Measurements from ENCODE around the gene CRMP1.

CRMP1 gene

DNA sequence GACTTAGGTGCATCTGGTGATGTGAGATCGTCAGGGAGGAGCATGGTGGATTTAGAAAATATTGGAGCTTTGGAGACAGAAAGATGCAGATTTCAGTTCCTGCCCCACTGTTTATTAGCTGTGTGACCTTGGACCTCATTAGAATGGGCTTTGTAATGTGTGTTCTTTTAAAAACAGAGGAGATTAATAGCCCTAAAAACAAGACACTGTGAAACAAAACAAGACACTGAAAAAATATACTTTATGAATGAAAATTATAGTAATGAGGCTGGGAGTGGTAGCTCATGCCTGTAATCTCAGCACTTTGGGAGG lies 102.4 kb downstream of the CRMP1 start:
- DNase-seq: no peak

DNA sequence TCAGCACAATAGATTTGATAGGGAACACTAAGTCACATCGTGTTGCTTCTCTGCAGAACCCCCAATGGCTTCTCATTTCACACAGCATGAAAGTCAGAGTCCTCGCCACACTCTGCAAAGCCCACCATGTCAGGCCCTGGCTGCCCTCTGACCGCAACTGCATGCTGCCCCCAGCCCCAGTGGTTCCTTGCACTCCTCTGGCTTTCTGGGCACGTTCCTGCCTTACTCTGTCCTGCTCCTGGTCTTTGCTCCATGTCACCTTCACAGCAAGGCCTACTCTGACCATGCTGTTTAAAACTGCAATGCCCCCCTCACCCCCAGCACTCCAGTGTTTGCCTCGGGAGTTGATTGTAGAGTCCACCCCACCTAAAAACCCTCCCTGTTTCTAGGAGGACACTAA lies 103.7 kb downstream of the CRMP1 start:
- no peak for DNase-seq

DNA sequence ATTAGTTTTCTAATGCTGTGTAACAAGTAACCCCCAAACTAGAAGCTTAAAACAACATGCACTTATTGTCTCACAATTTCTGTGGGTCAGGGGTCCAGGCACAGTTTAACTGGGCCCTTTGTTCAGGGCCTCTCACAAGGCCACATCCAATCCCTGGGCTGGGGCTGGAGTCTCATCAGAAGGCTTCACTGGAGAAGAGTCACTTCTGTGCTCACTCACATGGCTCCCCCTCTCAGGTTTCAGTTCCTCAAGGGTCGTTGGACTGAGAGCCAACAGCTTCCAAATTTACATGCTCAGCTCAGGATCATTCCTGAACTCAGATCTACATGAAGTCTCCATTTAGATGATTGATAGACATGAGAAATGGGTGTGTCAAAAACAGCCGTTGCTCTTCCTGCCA lies 104.7 kb downstream of the CRMP1 start:
- no peak for DNase-seq

DNA sequence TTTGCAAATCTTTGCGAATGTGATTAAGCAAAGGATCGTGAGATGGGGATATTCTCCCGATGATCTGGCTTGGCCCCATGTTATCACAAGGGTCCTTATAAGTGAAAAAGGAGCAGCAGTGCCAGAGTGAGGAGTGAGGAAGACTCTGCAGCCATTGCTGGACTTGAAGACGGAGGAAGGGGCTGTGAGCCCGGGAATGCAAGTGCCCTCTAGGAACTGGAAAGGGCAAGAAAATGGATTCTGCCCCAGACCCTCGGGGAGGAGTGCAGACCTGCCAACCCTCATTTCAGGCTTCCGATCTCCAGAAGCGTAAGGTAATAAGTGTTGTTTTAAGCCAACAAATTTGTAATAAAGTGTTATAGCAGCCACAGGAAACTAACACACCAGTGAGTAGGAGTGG lies 105.6 kb downstream of the CRMP1 start:
- no peak for DNase-seq

DNA sequence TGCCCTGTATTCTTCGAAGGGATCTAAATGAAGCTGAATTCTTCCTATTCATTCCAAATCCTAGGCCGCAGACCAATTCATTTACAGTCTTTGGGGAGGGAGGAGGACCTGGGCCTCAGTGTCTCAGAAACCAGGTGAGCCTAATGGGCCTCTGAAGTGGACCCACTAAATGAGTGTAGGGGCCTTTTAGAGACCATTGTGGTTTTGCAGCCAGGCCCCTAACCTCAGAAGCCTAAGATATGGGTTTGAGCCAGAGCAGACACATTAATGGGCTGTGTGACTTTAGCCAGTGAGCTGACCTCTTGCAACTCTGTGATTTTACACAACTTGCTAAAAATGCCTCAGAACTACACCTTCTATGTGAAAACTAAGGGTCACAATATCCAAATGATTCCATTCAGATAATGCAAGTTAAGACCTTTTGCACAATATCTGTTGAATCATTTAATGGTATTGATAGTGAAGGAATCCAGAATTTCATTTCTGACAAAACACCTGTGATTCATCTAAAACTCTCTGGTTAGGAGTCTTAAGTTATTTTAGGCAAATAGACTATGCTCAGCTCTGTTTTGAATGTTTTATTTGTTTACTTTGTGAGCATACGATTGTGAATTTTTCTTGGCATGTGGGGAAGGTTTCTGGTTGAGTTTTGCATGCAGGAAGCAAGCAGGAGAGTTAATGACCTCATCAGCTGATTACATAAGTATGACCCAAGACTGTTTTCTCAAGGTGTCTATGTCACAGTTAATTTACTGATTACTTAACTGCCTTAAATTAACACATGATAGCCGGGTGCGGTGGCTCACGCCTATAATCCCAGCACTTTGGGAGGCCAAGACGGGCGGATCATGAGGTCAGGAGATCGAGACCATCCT lies 106.8 kb downstream of the CRMP1 start:
- DNase-seq: no peak

DNA sequence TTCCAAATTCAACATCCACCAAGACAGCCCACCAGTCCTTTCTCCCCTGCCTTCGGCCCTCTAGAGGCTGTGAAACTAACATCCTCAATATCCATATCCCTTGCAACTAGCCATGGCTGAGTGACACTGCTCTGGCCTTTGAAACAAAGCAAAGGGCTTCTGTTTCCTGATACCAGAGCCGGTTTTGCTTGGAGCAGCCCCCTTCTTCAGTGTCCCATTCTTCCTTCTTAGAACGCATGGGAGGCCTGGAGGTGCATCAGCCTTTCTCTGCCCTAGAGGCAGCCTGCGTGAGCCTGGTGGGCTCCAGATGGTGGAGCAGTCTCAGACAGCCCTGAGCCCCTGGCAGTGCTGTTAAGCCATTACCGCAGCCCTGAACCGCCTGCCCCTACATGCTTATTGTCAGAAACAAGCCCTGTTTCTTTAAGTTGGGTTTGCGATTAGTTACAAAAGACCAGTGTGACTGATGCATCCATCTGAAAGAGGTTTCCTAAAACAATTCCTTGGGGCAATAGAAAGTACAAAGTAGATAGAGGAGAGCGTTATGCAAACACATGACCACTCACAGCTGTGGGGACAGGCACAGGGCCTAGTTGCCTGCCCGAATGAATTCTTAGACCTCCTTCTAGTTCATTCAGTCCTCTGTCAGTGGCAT lies 107.8 kb downstream of the CRMP1 start:
- no peak for DNase-seq

DNA sequence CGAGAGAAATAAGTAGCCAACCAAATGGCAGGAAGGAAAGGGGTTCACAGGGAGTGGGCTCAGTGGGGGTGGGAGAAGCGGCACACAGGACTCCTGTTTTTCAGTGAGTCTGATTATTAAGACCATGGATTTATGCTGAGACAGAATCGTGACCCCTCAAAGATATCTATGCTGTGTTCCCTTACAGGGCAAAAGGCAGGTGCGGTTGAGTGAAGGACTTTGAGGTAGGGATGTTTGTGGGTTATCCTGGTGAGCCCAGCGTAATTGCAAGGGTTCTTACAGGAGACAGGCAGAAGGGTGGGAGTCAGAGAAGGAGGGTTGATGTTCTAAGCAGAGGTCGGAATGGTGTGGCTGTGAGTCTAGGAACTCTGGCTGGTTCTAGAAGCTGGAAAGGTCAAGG lies 108.9 kb downstream of the CRMP1 start:
- no peak for DNase-seq

DNA sequence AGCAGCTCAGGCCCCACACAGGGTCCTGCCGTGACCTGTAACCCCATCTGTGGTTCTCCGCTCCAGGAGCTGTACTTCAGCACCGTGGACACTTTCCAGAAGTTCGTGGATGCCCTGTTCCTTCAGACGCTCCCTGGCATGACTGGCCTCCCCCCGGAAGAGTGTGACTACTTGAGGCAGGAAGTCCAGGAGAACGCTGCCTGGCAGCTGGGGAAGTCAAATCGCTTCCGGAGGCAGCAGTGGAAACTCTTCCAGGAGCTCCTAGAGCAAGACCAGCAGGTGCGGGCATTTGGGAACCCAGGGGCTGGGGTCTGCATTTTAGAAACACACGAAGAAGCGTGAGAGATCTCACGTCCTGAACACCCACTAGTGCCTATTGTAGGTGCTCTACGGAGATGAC lies 109.4 kb downstream of the CRMP1 start:
- DNase-seq: no peak

DNA sequence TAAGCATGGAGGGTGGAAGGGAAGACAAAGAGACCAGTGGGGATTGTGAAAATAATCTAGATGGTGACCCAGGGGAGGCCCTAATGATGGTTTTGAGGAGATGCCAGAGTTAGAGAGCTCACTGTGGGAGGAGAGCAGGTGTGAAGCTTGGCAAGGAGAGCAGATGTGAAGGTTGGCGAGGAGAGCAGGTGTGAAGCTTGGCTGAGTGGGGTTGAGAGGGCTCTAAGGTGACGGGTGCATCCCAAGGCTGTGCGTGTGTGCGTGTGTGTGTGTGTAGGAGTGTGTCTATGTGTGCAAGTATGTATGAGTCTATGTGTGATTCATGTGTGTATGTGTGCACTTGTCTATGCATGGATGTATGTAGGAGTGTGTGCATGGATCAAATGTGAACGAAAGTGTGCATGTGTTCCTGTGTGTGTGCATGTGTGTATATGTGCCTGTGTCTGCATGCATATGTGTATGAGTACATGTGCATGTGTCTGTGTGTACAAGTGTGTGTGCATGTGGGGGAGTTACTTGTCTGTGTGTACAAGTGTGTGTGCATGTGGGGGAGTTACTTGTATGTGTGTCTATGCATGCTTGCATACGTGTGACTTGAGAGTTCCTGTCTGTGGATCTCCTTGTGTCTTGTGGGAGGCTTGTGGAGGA lies 109.9 kb downstream of the CRMP1 start:
- peak; percentile 57 for DNase-seq

DNA sequence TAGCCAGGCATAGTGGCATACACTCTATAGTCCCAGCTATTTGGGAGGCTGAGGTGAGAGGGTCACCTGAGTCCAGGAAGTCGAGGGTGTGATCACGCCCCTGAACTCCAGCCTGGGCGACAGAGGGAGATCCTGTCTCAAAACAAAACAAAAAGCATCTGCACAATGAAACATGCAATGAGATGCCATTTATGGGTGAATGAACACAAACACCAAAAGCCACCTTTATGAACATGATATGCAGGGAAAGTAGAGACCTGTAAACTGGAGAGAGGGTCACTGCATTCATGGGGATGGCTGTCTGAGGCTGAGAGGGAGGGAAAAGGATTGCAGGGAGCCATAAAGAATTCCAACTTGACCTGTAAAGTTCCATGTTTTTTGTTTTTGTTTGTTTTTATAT lies 111.2 kb downstream of the CRMP1 start:
- no peak for DNase-seq

DNA sequence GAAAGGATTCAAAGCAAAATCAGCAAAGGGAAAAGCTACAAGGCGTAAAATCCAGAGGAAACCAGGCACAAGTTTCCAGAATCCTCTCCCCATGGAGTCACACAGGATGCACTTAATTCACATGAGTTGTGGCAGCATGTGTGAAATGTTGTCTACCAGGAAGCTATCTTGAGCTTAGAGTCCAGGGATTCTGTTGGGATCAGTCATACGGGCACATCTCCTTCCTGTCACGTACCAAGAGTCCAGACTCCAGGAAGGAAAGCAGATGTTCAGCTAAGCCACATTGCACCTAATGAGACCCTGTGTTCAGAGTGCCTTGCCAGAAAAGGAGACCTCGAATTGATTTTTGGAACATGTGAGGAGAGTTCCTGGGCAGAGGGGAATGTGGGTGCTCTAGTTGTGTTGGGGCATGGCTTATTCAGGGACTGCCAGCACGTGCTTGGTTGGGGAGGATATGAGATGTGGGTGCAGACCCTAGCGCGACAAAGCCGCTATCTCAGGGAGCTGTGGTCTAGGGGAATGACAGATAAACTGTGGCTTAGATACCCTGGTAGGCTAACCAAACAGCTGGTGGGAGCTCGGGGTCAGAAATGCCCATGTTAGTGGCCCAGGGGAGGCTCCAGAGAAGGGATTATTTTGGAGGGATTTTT lies 111.9 kb downstream of the CRMP1 start:
- no peak for DNase-seq

DNA sequence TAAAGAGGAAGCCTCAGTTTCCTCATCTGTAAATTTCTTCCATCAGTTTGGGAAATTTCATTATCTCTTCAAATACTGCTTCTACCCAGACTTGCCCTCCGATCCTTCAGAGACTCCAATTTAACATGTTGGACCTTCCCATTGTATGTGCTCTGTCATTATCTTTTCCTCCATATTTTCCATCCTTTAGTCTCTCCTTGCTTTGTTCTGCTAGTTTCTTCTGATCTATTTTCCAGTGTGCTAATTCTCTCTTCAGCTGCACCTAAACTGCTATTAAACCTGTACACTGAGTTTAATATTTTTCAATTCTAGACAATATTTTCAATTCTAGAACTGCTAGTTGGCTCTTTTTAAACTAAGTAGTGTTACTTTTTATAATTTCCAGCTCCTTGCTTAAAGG lies 116.4 kb downstream of the CRMP1 start:
- DNase-seq: no peak

DNA sequence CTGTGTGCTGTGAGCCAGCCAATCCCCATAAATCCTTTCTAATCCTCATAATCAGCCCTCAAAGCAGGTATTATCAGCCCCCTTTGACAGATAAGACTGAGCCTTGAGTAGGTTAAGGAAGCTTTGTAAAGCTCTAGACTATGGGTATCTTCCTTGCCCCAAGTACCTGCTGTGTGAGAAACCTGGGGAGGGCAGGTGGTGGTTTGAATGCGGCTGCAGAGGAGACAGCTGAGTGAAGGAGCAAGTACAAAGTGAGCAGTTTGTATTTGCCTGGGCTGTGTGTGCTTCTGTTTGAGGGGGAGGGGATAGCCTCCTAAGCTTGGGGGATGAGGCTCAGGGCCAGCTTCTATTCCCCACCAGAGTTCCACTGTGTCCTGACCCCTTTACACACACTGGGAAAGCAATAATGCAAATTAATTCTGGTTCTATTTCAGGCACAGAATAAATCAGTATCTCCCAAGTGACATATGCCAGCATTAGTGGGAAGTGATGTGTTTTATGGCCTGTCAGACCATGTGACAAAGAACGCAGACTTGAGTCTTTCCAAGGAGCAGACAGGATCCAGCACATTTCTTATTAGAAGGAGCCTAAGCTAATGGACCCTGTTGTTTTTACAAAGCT lies 118.4 kb downstream of the CRMP1 start:
- DNase-seq: no peak

DNA sequence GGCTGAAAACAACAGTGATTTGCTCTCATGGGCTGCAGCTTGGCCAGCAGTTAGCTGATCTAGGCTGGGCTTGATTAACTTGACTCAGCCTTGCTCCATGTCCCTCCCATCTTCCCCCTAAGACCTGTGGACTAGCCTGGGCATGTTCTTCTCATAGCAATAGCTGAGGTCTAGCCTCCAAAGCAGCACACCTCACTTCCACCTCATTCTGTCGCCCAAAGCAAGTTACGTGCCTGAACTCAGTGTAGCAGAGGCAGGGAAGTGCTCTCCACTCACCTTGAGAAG lies 119.7 kb downstream of the CRMP1 start:
- no peak for DNase-seq

DNA sequence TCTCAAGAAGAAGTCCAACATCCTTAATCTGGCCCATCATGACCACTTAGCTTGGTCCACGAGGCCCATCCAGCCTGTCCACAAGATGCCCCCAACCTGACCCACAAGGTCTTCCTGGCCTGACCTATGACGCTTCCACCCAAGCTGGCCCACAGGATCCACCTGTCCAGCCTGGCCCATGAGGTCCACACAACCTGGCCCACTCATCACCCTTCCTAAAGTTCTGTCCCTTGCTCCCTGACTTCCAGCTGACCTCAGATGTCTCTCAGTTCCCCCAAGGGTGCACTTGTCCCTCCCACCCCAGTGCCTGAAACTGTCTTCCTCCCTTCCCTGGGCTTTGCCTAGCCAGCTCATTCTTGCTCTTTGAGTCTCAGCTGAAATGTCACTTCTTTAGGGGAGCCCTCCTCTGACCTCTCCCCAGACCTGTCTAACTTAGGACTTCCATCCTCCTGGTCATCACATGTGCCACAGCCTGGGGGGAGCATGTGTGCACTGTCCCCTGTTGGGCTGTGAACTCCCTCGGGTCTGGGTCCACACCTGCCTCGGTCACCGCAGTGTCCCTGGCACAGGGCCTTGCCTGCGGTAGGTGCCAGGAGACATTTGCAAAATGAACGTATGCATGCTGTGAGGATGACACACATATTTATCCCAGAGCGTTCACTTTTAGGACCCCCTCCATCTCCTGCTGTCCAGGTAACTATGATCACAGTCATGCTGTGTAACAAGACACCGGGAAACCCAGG lies 120.2 kb downstream of the CRMP1 start:
- DNase-seq: no peak

Data from DMS79 (cell line).